ENCODE results near the gene TCTA. TPM values are rescaled to one million over a fixed set of nuclear protein-coding genes. Genes with fewer than 3 reads are reported as not detected.

Gene TCTA
- total RNA-seq, 4 donors from 2014 or later = 50.4 to 177 (median 94.8) TPM

DNA sequence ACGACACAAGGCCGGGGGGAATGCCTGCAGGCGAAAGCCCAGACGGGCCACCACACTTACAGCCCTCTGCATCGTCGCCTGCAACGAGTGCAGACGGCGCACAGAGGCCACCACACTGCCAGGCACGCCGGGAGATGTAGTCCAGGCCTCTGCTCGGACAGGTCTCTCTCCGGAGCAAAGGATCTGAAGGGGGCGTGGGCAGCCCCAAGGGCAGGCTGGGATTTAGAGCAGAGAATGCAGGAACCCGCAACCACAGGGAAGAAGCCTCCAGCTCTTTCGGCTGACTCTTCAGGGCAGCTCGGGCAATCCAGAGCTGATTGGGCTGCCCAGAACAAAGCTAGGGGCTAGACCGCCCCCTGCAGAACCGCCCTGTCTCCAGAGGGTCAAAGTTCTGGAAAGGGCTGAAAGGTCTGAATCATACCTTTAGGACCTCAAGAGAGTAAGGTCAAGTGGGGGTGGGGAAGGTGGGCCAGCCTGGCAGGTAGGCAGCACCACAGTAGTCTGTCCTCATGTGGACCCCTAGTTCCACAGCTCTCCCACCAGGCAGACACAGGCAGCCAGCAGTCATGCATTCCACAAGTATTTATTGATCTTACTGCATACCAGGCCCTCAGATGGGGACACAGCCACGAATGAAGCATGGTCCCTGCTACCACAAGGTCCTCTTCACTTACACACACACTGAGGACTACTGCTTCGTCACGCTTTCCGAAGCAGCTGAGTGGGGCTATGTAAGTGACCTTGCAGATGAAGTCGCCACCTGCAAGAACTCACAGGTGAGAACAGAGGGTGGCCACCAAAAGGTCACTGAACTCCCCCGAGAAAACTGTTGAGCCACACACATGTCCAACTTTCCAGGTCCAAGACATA is 10.4 kb downstream of the TCTA start, which contains the start of gene AMT:
Gene AMT, minus strand, starts transcription at position 95 of the 870 bp plus-strand sequence. Its CDS starts 23 bp downstream, at position 72.
- TF ChIP-seq POLR2A (IDR thresholded peaks at IDR 0.05) = peak in 1 of 2 donors; percentile 35
- TF ChIP-seq, protein P1, sequence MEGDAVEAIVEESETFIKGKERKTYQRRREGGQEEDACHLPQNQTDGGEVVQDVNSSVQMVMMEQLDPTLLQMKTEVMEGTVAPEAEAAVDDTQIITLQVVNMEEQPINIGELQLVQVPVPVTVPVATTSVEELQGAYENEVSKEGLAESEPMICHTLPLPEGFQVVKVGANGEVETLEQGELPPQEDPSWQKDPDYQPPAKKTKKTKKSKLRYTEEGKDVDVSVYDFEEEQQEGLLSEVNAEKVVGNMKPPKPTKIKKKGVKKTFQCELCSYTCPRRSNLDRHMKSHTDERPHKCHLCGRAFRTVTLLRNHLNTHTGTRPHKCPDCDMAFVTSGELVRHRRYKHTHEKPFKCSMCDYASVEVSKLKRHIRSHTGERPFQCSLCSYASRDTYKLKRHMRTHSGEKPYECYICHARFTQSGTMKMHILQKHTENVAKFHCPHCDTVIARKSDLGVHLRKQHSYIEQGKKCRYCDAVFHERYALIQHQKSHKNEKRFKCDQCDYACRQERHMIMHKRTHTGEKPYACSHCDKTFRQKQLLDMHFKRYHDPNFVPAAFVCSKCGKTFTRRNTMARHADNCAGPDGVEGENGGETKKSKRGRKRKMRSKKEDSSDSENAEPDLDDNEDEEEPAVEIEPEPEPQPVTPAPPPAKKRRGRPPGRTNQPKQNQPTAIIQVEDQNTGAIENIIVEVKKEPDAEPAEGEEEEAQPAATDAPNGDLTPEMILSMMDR (IDR thresholded peaks at IDR 0.05) = no peak
- no peak within 1 kb of the TSS for H3K4me3 ChIP-seq (replicated peaks in 1 of 3)
- intact Hi-C loops (cut with DNase I) = no loop called here
- H3K27ac ChIP-seq = peak within 1 kb of the TSS; percentile 74 to 85 (median 80)
- peaks cover 24 to 30% of the 10 kb centered on the region in 2 donors for H3K4me1 ChIP-seq
- peak; percentile 69 to 90 for DNase-seq
- no peaks in the 10 kb centered on the region for H3K9me3 ChIP-seq
- WGBS, 2 donors = 25 to 34% methylated on average over 12 to 23 of the region's 25 CpGs
- H3K27me3 ChIP-seq = no peaks in the 10 kb centered on the region
- H3K36me3 ChIP-seq = peaks cover 3 to 10% of the 10 kb centered on the region in 2 donors

DNA sequence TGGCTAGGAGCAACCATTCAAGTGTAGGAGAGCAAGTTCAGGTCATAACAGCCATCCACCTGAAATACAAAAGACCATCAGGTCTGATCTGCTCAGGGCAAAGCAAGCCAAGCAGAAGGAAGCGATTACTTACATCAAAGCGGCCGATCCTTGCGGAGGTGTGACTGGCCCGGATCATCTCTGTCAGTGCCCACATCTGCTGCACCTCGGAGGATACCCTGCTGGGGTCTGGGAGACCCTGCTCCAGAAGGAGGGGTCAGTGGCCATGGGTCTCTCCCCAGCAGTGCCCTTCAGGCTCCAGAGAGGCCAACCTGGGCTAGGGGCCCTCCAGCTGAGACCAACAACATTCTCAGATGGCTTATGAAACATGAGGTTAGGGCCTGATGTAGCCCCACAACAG is 12.6 kb downstream of the TCTA start:
- TF ChIP-seq, protein P1 (IDR thresholded peaks at IDR 0.05) = no peak
- TF ChIP-seq POLR2A (IDR thresholded peaks at IDR 0.05) = no peak
- H3K27me3 ChIP-seq = no peaks in the 10 kb centered on the region
- peak overlapping the region in 1 of 3 donors; percentile 74 for H3K27ac ChIP-seq
- H3K4me1 ChIP-seq = peaks cover 30 to 33% of the 10 kb centered on the region in 2 donors
- no peaks in the 10 kb centered on the region for H3K9me3 ChIP-seq
- 100% methylated on average over 4 to 5 of the region's 6 CpGs for WGBS, 2 donors
- no peak for DNase-seq
- H3K4me3 ChIP-seq (replicated peaks in 1 of 3) = no peak overlapping the region
- intact Hi-C loops (cut with DNase I) = no loop called here
- peaks cover 3 to 10% of the 10 kb centered on the region in 2 donors for H3K36me3 ChIP-seq

DNA sequence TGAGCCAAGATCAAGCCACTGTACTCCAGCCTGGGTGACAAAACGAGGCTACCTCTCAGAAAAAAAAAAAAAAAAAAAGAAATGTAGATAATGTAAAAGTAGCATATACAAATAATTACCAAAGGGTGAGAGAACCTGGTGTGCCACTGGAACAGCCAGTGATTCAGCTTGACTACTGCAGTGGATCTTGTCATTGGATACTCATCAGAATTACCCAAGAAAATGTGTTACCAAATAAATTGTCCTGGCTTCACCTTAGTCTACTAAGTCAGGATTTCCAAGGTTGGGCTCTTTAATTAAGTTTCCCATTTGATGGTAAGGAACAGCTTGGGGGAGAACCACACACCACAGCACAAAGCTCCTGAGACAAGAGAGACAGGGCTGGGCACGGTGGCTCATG is 15.4 kb downstream of the TCTA start:
- intact Hi-C loops (cut with DNase I) = no loop called here
- Histone ChIP-seq H3K27ac (no peak overlapping the region), H3K4me1 (peaks cover 18 to 24% of the 10 kb centered on the region in 2 donors), H3K9me3 (no peaks in the 10 kb centered on the region), H3K27me3 (no peaks in the 10 kb centered on the region), H3K4me3 (replicated peaks in 1 of 3) (no peak overlapping the region), H3K36me3 (peaks cover 3 to 10% of the 10 kb centered on the region in 2 donors)
- WGBS, 2 donors = 100% methylated on average over 2 of the region's 2 CpGs
- TF ChIP-seq POLR2A (IDR thresholded peaks at IDR 0.05) = no peak
- TF ChIP-seq, protein P1 (IDR thresholded peaks at IDR 0.05) = no peak
- DNase-seq = no peak

DNA sequence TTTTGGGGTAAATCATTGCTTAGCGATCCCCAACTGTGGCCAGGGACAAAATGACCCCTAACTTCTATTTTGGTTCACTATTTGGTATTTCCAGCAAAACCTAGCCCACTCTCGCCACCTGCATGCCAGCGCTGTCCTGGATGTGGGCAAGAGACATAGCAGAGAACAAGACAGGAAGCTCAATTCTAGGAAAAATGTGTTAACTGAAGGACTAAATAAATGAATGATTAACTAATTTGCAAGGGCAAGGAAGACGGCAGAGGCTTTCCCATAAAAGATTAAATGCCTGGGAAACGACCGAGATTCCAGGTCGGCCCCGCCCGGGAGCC is 16.5 kb downstream of the TCTA start:
- 6 to 9% methylated on average over 9 of the region's 9 CpGs for WGBS, 2 donors
- Histone ChIP-seq H3K4me1 (peaks cover 7 to 13% of the 10 kb centered on the region in 2 donors), H3K36me3 (peaks cover 3 to 10% of the 10 kb centered on the region in 2 donors), H3K9me3 (no peaks in the 10 kb centered on the region), H3K4me3 (replicated peaks in 1 of 3) (peak overlapping the region in 2 of 3 donors; percentile 6 to 56), H3K27me3 (no peaks in the 10 kb centered on the region), H3K27ac (peak overlapping the region; percentile 65 to 90 (median 78))
- intact Hi-C loops (cut with DNase I) = no loop called here
- TF ChIP-seq, protein P1 (IDR thresholded peaks at IDR 0.05) = peak in 1 of 6 experiments; percentile 13
- no peak for TF ChIP-seq POLR2A (IDR thresholded peaks at IDR 0.05)
- no peak for DNase-seq

DNA sequence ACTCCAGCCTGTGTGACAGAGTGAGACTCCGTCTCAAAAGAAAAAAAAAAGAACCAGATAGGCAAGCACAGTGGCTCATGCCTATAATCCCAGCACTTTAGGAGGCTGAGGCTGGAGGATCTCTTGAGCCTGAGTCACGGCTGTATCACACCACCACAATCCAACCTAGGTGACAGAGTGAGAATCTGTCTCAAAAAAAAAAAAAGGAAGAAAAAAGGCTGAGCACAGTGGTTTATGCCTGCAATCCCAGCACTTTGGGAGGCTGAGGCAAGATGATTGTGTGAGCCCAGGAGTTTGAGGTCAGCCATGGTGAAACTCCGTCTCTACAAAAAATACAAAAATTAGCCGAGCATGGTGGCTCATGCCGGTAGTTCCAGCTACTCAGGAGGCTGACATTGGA is 22.5 kb downstream of the TCTA start:
- 82 to 84% methylated on average over 5 of the region's 5 CpGs for WGBS, 2 donors
- Histone ChIP-seq H3K27ac (no peak overlapping the region), H3K27me3 (no peaks in the 10 kb centered on the region), H3K36me3 (no peaks in the 10 kb centered on the region), H3K4me1 (no peaks in the 10 kb centered on the region), H3K9me3 (no peaks in the 10 kb centered on the region), H3K4me3 (replicated peaks in 1 of 3) (no peak overlapping the region)
- intact Hi-C loops (cut with DNase I) = loop anchor here (10.0 kb wide), 2 partner anchors 90 to 260 kb away; partner anchors contain the start of genes KLHDC8B and USP4
- TF ChIP-seq, protein P1 (IDR thresholded peaks at IDR 0.05) = no peak
- TF ChIP-seq POLR2A (IDR thresholded peaks at IDR 0.05) = no peak
- DNase-seq = no peak
